K562 (cell line): Measurements from ENCODE around the gene APOBEC3A. TPM values are rescaled to one million over a fixed set of nuclear protein-coding genes. Genes with fewer than 3 reads are reported as not detected.
A peak's percentile ranks its signal among the peaks of the same experiment; 100 is the strongest.

Source experiments
- GABPB1 ChIP-seq: sonication (generic); formaldehyde crosslinking; IDR thresholded peaks from 2 replicates; pipeline ENCODE4 v1.8.0; 2022; ENCODE audit warnings: mild to moderate bottlenecking, missing genetic modification reagents
- HIVEP1 ChIP-seq: fragments of 250-450 bp; sonication (Bioruptor Pico); IDR thresholded peaks from 2 replicates; pipeline ENCODE4 v1.4.0; 2020; ENCODE audit warnings: mild to moderate bottlenecking
- LARP7 ChIP-seq: fragments of 450-650 bp; IDR thresholded peaks from 2 replicates; pipeline ENCODE4 v1.6.1; 2016
- MAX ChIP-seq: sonication (generic); formaldehyde crosslinking; IDR thresholded peaks from 2 replicates; pipeline ENCODE4 v1.9.0; 2022; ENCODE audit warnings: mild to moderate bottlenecking, missing genetic modification reagents
- PTRF ChIP-seq: fragments of 450-650 bp; IDR thresholded peaks from 2 replicates; pipeline ENCODE4 v1.6.1; 2016; ENCODE audit warnings: mild to moderate bottlenecking, missing genetic modification characterization, missing compliant biosample characterization
- PURB ChIP-seq: sonication (generic); formaldehyde crosslinking; IDR thresholded peaks from 2 replicates; pipeline ENCODE4 v1.9.0; 2021; ENCODE audit warnings: low read depth, mild to moderate bottlenecking, missing genetic modification reagents
- RERE ChIP-seq: sonication (generic); formaldehyde crosslinking; IDR thresholded peaks from 2 replicates; pipeline ENCODE4 v1.8.0; 2023; ENCODE audit warnings: missing genetic modification reagents, mild to moderate bottlenecking, borderline replicate concordance
- RHOXF2B ChIP-seq: fragments of 250-450 bp; sonication (Bioruptor Pico); conservative IDR thresholded peaks from 2 replicates; pipeline ENCODE4 v1.5.1; 2021
- SMARCB1 ChIP-seq: IDR thresholded peaks from 2 replicates; pipeline ENCODE4 v1.6.1; 2011; ENCODE audit warnings: improper control_type of control experiment, low read depth; ENCODE audit not compliant: insufficient read length
- TFAP4 ChIP-seq: sonication (generic); formaldehyde crosslinking; IDR thresholded peaks from 2 replicates; pipeline ENCODE4 v1.8.0; 2022; ENCODE audit warnings: missing genetic modification reagents, mild to moderate bottlenecking, moderate library complexity, borderline replicate concordance
- TRIM28 ChIP-seq: fragments of 450-650 bp; IDR thresholded peaks from 2 replicates; pipeline ENCODE4 v1.6.1; 2017
- YBX1 ChIP-seq: fragments of 450-650 bp; IDR thresholded peaks from 2 replicates; pipeline ENCODE4 v1.7.1; 2016; ENCODE audit warnings: mild to moderate bottlenecking
- ZMIZ1 ChIP-seq, 2 experiments: fragments of 150-350 bp in 1 of 2; IDR thresholded peaks; 2 replicates each; pipeline ENCODE4 v1.6.1; 2012 to 2016; ENCODE audit warnings: low read depth in 2 of 2, low read length in 2 of 2, mild to moderate bottlenecking in 1 of 2, moderate library complexity in 1 of 2
- ZNF165 ChIP-seq: fragments of 250-450 bp; sonication (Bioruptor Pico); IDR thresholded peaks from 2 replicates; pipeline ENCODE4 v1.4.0; 2020; ENCODE audit warnings: borderline replicate concordance
- ZNF311 ChIP-seq: fragments of 250-450 bp; sonication (Bioruptor Pico); IDR thresholded peaks from 2 replicates; pipeline ENCODE4 v1.4.0; 2020; ENCODE audit warnings: mild to moderate bottlenecking, moderate library complexity
- ZNF830 ChIP-seq: fragments of 250-450 bp; sonication (Bioruptor Pico); IDR thresholded peaks from 2 replicates; pipeline ENCODE4 v1.5.0; 2021; ENCODE audit warnings: mild to moderate bottlenecking
- ZZZ3 ChIP-seq: fragments of 450-650 bp; IDR thresholded peaks from 2 replicates; pipeline ENCODE4 v1.6.1; 2016; ENCODE audit warnings: antibody characterized with exemption, mild to moderate bottlenecking, moderate library complexity
- polyA plus RNA-seq, 8 experiments: library from polyadenylated mRNA; depleted of rRNA in 4 of 8; stranded (reverse) in 5 of 8; unstranded in 3 of 8; fragments of >200 nt; fragmentation: Nextera tagmentation in 2 of 8; fragmentation: Illumina TruSeq in 1 of 8; extraction: Ambion mirVana in 2 of 8; extraction: Trizol in 1 of 8; gene quantifications; 2 replicates each; pipeline versions ENCODE4 v1.2.1 to v1.2.3, GENCODE V29; 2011 to 2014; ENCODE audit warnings: inconsistent platforms in 1 of 8, missing spikeins in 1 of 8
- total RNA-seq, 7 experiments: library from RNA; depleted of rRNA in 6 of 7; stranded (reverse); fragments of >200 nt in 6 of 7; fragmentation: Illumina TruSeq in 2 of 7; extraction: Trizol in 2 of 7; gene quantifications; 2 replicates each; pipeline versions ENCODE4 v1.2.1 to v1.2.3, GENCODE V29; 2011 to 2021; ENCODE audit warnings: low replicate concordance in 1 of 7

The APOBEC3A gene
- total and polyA plus RNA-seq, 9 of the 15 experiments (the other 6 are each of a cell fraction or from before 2014, with no cell fraction given) = 0.04 TPM; not detected in 8

GRCh38 chr22:38981992-38982927 lies 24.9 kb downstream of the APOBEC3A start, which contains the start of gene APOBEC3B (continued):
- TF ChIP-seq RERE (CRISPR knock-in tag) = no peak
- TF ChIP-seq ZZZ3 = no peak
- no peak for TF ChIP-seq PTRF (tag)
- no peak for TF ChIP-seq ZMIZ1 (IDR thresholded peaks at IDR 0.05; ENCODE audit: low read depth in 2 of 2, low read length in 2 of 2)
- TF ChIP-seq PURB (CRISPR knock-in tag) = no peak
- TF ChIP-seq ZNF165 (CRISPR knock-in tag) = no peak
- no peak for TF ChIP-seq ZNF830
- no peak for TF ChIP-seq LARP7
- TF ChIP-seq SMARCB1 = no peak
- TF ChIP-seq MAX (CRISPR knock-in tag) = peak; percentile 35; the same call in 1 of the 2 replicates
- TF ChIP-seq GABPB1 (CRISPR knock-in tag) = peak; percentile 68; the same call in 1 of the 2 replicates
- TF ChIP-seq YBX1 = no peak
- TF ChIP-seq TFAP4 (CRISPR knock-in tag) = peak; percentile 52; the same call in 1 of the 2 replicates
- TF ChIP-seq ZNF311 (CRISPR knock-in tag) = no peak
- TF ChIP-seq TRIM28 = no peak
- TF ChIP-seq HIVEP1 = no peak
- TF ChIP-seq RHOXF2B (CRISPR knock-in tag) = no peak
